HepG2 (cell line): Measurements from ENCODE around the gene TMEM229B. TPM values are rescaled to one million over a fixed set of nuclear protein-coding genes. Genes with fewer than 3 reads are reported as not detected.
A peak's percentile ranks its signal among the peaks of the same experiment; 100 is the strongest.

Source experiments
- ATAC-seq: fragments of 200-7000 bp; cut with Tn5 transposase; 3 replicates; pipeline ENCODE4 v1.9.1; 2020; ENCODE audit warnings: mild to moderate bottlenecking, moderate library complexity
- BruUV-seq: library from RNA; stranded (reverse); fragments of 400-500 nt; replicated peaks from 2 replicates; lab custom pipeline; 2021; lab: Mats Ljungman, UMichigan
- CTCF ChIA-PET: fragments of 300-600 bp; formaldehyde crosslinking; extraction: SDS; loops from one replicate; lab custom pipeline; 2021; ENCODE audit warnings: low total read pairs, inconsistent platforms, low intra/inter-chr PET ratio; lab: Yijun Ruan, JAX
- POLR2A ChIA-PET: fragments of 350-600 bp; sonication (Branson Sonifier 250); formaldehyde crosslinking; loops from one replicate; lab custom pipeline; 2020; ENCODE audit warnings: antibody characterized with exemption, inconsistent platforms; lab: Yijun Ruan, JAX
- DNase-seq: peaks from one replicate; pipeline ENCODE4 v3.0.0-alpha.2; 2015; ENCODE audit warnings: low spot score
- FAIRE-seq: peaks from 3 replicates; lab custom pipeline; 2011; peaks lifted over from hg19 to GRCh38; lab: Jason Lieb, UNC
- H2AFZ ChIP-seq: one replicate; pipeline ENCODE4 v1.6.1; 2011; ENCODE audit warnings: low read length, inconsistent platforms
- H3K27ac ChIP-seq: fragments of 300-600 bp; 3 replicates; pipeline ENCODE4 v1.8.0; 2011; ENCODE audit warnings: mixed run types, mild to moderate bottlenecking, mixed read lengths, low read length, inconsistent platforms; ENCODE audit not compliant: insufficient read depth; ENCODE audit errors: extremely low read length
- H3K27me3 ChIP-seq, 2 experiments: fragments of 200-600 bp in 1 of 2; 2 replicates in 1 of 2; 3 replicates in 1 of 2; pipeline versions ENCODE4 v1.6.0 to v1.8.0; 2011; ENCODE audit warnings: low read length in 2 of 2, mild to moderate bottlenecking in 2 of 2, moderate library complexity in 2 of 2, inconsistent platforms in 1 of 2; ENCODE audit not compliant: insufficient read depth in 2 of 2, control insufficient read depth in 1 of 2
- H3K36me3 ChIP-seq, 2 experiments: fragments of 200-600 bp in 1 of 2; replicated peaks in 1 of 2; 2 replicates in 1 of 2; 3 replicates in 1 of 2; pipeline versions ENCODE4 v1.5.1 to v1.8.0; 2011; ENCODE audit warnings: low read length in 2 of 2, inconsistent platforms in 1 of 2; ENCODE audit not compliant: insufficient read depth in 2 of 2, control insufficient read depth in 1 of 2
- H3K4me1 ChIP-seq: 2 replicates; pipeline ENCODE4 v1.5.1; 2012; ENCODE audit warnings: low read length, inconsistent platforms; ENCODE audit not compliant: insufficient read depth
- H3K4me2 ChIP-seq: 2 replicates; pipeline ENCODE4 v1.6.0; 2011; ENCODE audit warnings: low read depth, low read length, inconsistent platforms
- H3K4me3 ChIP-seq, 3 experiments: fragments of 200-600 bp in 1 of 3; sonication (generic), shearing (Covaris generic) in 1 of 3; replicated peaks in 1 of 3; 2 replicates each; pipeline ENCODE4 v1.5.1; 2011 to 2016; ENCODE audit warnings: low read length in 3 of 3, inconsistent platforms in 2 of 3, low read depth in 2 of 3, mild to moderate bottlenecking in 2 of 3, control low read depth in 1 of 3, mixed read lengths in 1 of 3; ENCODE audit not compliant: insufficient read depth in 1 of 3
- H3K79me2 ChIP-seq: one replicate; pipeline ENCODE4 v1.6.1; 2011; ENCODE audit warnings: low read length, inconsistent platforms; ENCODE audit not compliant: insufficient read depth
- H3K9ac ChIP-seq: 2 replicates; pipeline ENCODE4 v1.6.0; 2011; ENCODE audit warnings: mild to moderate bottlenecking, low read depth, low read length, inconsistent platforms; ENCODE audit not compliant: insufficient read depth
- H3K9me3 ChIP-seq: 2 replicates; pipeline ENCODE4 v1.5.1; 2012; ENCODE audit warnings: mild to moderate bottlenecking, low read length
- H4K20me1 ChIP-seq: 2 replicates; pipeline ENCODE4 v1.6.0; 2011; ENCODE audit warnings: inconsistent platforms, mild to moderate bottlenecking, low read length, moderate library complexity; ENCODE audit not compliant: insufficient read depth
- GLMP ChIP-seq: sonication (generic); formaldehyde crosslinking; IDR thresholded peaks from 2 replicates; pipeline ENCODE4 v1.9.0; 2021; ENCODE audit warnings: missing genetic modification reagents, mild to moderate bottlenecking, borderline replicate concordance
- GPBP1L1 ChIP-seq: sonication (generic); formaldehyde crosslinking; IDR thresholded peaks from 2 replicates; pipeline ENCODE4 v1.5.0; 2020; ENCODE audit warnings: mild to moderate bottlenecking, missing genetic modification reagents
- HOXD1 ChIP-seq: sonication (generic); formaldehyde crosslinking; IDR thresholded peaks from 2 replicates; pipeline ENCODE4 v1.5.0; 2020; ENCODE audit warnings: missing genetic modification reagents
- MED8 ChIP-seq: sonication (generic); formaldehyde crosslinking; IDR thresholded peaks from 2 replicates; pipeline ENCODE4 v1.8.1; 2023; ENCODE audit warnings: mild to moderate bottlenecking, missing genetic modification reagents; ENCODE audit not compliant: insufficient replicate concordance
- ZNF30 ChIP-seq: sonication (generic); formaldehyde crosslinking; IDR thresholded peaks from 2 replicates; pipeline ENCODE4 v1.5.0; 2020; ENCODE audit warnings: mild to moderate bottlenecking, missing genetic modification reagents
- ZNF562 ChIP-seq: sonication (generic); formaldehyde crosslinking; IDR thresholded peaks from 2 replicates; pipeline ENCODE4 v1.8.0; 2022; ENCODE audit warnings: missing genetic modification reagents, borderline replicate concordance
- ZNF720 ChIP-seq: sonication (generic); formaldehyde crosslinking; IDR thresholded peaks from 2 replicates; pipeline ENCODE4 v1.4.0; 2020; ENCODE audit warnings: missing genetic modification reagents
- WGBS: methylation state at CpG from one replicate; pipeline ENCODE4 v1.1.6; 2017; ENCODE audit warnings: low lambda C conversion rate; 5-methylcytosine and 5-hydroxymethylcytosine counted together
- in situ Hi-C: cut with HindIII; loops from 2 replicates; pipeline ENCODE4 v1.10.0; 2017; ENCODE audit warnings: low pct_unique_long_range_greater_than_20kb; ENCODE audit not compliant: extremely low pct_ligation_motif_present
- intact Hi-C: fragments of 100-400 bp; cut with micrococcal nuclease; formaldehyde crosslinking; loops from one replicate; pipeline ENCODE4 v1.10.0; 2022; ENCODE audit not compliant: unreplicated experiment
- polyA plus RNA-seq, 8 experiments: library from polyadenylated mRNA; depleted of rRNA in 3 of 8; stranded (reverse) in 7 of 8; unstranded in 1 of 8; fragments of >200 nt; fragmentation: Illumina TruSeq in 4 of 8; extraction: Trizol in 4 of 8; gene quantifications; 2 replicates each; pipeline versions ENCODE4 v1.2.1 to v1.2.3, GENCODE V29; 2011 to 2016; ENCODE audit warnings: low read depth in 4 of 8, missing spikeins in 1 of 8, mixed read lengths in 1 of 8; ENCODE audit not compliant: insufficient read depth in 1 of 8
- total RNA-seq, 5 experiments: library from RNA; depleted of rRNA; stranded (reverse); fragments of >200 nt; fragmentation: Illumina TruSeq; extraction: Trizol; gene quantifications; 2 replicates each; pipeline ENCODE4 v1.2.3, GENCODE V29; 2016; ENCODE audit warnings: low read depth in 1 of 5
- TF ChIP-seq, protein P1 (sequence below), 2 experiments: sonication (generic) in 1 of 2; formaldehyde crosslinking in 1 of 2; IDR thresholded peaks; 2 replicates each; pipeline versions ENCODE4 v1.6.1 to v1.9.0; 2014 to 2022; ENCODE audit warnings: antibody characterized with exemption in 1 of 2, borderline replicate concordance in 1 of 2, inconsistent platforms in 1 of 2, low read depth in 1 of 2, missing genetic modification reagents in 1 of 2
- TF ChIP-seq, protein P2 (sequence below): sonication (generic); formaldehyde crosslinking; IDR thresholded peaks from 2 replicates; pipeline ENCODE4 v1.5.0; 2020; ENCODE audit warnings: mild to moderate bottlenecking, low read depth, missing genetic modification reagents, borderline replicate concordance
- TF ChIP-seq, protein P3 (sequence below): sonication (generic); formaldehyde crosslinking; conservative IDR thresholded peaks from 2 replicates; pipeline ENCODE4 v1.4.0; 2020; ENCODE audit warnings: missing genetic modification reagents

TMEM229B gene
- total and polyA plus RNA-seq, 2 of the 13 experiments (the other 11 are each of a cell fraction or from before 2014, with no cell fraction given): 0.69 to 1.1 TPM

- Histone ChIP-seq H3K27ac (no peak overlapping the region), H3K9ac (no peak overlapping the region), H3K9me3 (no peaks in the 10 kb centered on the region), H4K20me1 (no peaks in the 10 kb centered on the region), H3K4me3 (no peak overlapping the region), H3K4me1 (peaks cover 38% of the 10 kb centered on the region), H3K27me3 (peaks cover 0 to 18% of the 10 kb centered on the region in 2 experiments; a peak in 3 of 5 replicates), H3K36me3 (no peaks in the 10 kb centered on the region), H3K4me2 (peak overlapping the region; percentile 43), H3K79me2 (no peaks in the 10 kb centered on the region), H2AFZ (no peak overlapping the region)
- in situ Hi-C loops (loop anchor here (5.0 kb wide), 1 partner anchor 39 kb away; no protein-coding TSS in a partner anchor), intact Hi-C loops (loop anchor here (5.0 to 10.0 kb wide), 3 partner anchors 101 to 177 kb away; partner anchors contain the start of gene RDH12)
- WGBS: no CpG with 5 or more reads among the region's 1 CpG
- ATAC-seq: no peak
- no TSS peak for BruUV-seq
- CTCF ChIA-PET: no interaction called here
- no peak for DNase-seq
- POLR2A ChIA-PET: interaction anchor here (0.9 kb wide), 1 partner anchor 72 kb away, joined by 3 read pairs; the partner anchor contains the start of gene PIGH
- TF ChIP-seq MED8: no peak
- TF ChIP-seq, protein P1, sequence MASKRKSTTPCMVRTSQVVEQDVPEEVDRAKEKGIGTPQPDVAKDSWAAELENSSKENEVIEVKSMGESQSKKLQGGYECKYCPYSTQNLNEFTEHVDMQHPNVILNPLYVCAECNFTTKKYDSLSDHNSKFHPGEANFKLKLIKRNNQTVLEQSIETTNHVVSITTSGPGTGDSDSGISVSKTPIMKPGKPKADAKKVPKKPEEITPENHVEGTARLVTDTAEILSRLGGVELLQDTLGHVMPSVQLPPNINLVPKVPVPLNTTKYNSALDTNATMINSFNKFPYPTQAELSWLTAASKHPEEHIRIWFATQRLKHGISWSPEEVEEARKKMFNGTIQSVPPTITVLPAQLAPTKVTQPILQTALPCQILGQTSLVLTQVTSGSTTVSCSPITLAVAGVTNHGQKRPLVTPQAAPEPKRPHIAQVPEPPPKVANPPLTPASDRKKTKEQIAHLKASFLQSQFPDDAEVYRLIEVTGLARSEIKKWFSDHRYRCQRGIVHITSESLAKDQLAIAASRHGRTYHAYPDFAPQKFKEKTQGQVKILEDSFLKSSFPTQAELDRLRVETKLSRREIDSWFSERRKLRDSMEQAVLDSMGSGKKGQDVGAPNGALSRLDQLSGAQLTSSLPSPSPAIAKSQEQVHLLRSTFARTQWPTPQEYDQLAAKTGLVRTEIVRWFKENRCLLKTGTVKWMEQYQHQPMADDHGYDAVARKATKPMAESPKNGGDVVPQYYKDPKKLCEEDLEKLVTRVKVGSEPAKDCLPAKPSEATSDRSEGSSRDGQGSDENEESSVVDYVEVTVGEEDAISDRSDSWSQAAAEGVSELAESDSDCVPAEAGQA (IDR thresholded peaks at IDR 0.05; ENCODE audit: low read depth): no peak
- TF ChIP-seq, protein P1 (CRISPR knock-in tag; IDR thresholded peaks at IDR 0.05; ENCODE audit: borderline replicate concordance): no peak
- TF ChIP-seq, protein P2, sequence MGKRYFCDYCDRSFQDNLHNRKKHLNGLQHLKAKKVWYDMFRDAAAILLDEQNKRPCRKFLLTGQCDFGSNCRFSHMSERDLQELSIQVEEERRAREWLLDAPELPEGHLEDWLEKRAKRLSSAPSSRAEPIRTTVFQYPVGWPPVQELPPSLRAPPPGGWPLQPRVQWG (CRISPR knock-in tag): no peak
- TF ChIP-seq, protein P3, sequence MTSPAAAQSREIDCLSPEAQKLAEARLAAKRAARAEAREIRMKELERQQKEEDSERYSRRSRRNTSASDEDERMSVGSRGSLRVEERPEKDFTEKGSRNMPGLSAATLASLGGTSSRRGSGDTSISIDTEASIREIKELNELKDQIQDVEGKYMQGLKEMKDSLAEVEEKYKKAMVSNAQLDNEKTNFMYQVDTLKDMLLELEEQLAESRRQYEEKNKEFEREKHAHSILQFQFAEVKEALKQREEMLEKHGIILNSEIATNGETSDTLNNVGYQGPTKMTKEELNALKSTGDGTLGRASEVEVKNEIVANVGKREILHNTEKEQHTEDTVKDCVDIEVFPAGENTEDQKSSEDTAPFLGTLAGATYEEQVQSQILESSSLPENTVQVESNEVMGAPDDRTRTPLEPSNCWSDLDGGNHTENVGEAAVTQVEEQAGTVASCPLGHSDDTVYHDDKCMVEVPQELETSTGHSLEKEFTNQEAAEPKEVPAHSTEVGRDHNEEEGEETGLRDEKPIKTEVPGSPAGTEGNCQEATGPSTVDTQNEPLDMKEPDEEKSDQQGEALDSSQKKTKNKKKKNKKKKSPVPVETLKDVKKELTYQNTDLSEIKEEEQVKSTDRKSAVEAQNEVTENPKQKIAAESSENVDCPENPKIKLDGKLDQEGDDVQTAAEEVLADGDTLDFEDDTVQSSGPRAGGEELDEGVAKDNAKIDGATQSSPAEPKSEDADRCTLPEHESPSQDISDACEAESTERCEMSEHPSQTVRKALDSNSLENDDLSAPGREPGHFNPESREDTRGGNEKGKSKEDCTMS (CRISPR knock-in tag): no peak
- TF ChIP-seq GLMP (CRISPR knock-in tag): no peak
- no peak for TF ChIP-seq ZNF720 (CRISPR knock-in tag)
- no peak for TF ChIP-seq GPBP1L1 (CRISPR knock-in tag)
- no peak for TF ChIP-seq HOXD1 (CRISPR knock-in tag)
- TF ChIP-seq ZNF30 (CRISPR knock-in tag): no peak
- TF ChIP-seq ZNF562 (CRISPR knock-in tag): no peak
- FAIRE-seq: no peak
Observed at GRCh38 chr14:67528276-67528675, 39.8 kb upstream of the TMEM229B start.
